Mesothelial cell of epicardium (in vitro differentiated cells): Measurements from ENCODE around the gene KANSL3. TPM values are rescaled to one million over a fixed set of nuclear protein-coding genes. Genes with fewer than 3 reads are reported as not detected.

Experiments
- DNase-seq, 2 experiments: peaks; one replicate each; pipeline ENCODE4 v3.0.0; 2021; ENCODE audit warnings: low spot score in 2 of 2; ENCODE audit not compliant: unreplicated experiment in 2 of 2
- H3K27ac Mint-ChIP-seq: 2 replicates; pipeline ENCODE4 v1.8.0; 2021; ENCODE audit warnings: mixed read lengths
- H3K27me3 Mint-ChIP-seq: 2 replicates; pipeline ENCODE4 v1.8.0; 2021; ENCODE audit warnings: low read depth, mixed read lengths
- H3K36me3 Mint-ChIP-seq: 2 replicates; pipeline ENCODE4 v1.8.0; 2021; ENCODE audit warnings: mixed read lengths
- H3K4me1 Mint-ChIP-seq: 2 replicates; pipeline ENCODE4 v1.8.0; 2021; ENCODE audit warnings: mixed read lengths
- H3K4me3 Mint-ChIP-seq: 2 replicates; pipeline ENCODE4 v1.8.0; 2021; ENCODE audit warnings: mild to moderate bottlenecking, moderate library complexity, mixed read lengths
- H3K9me3 Mint-ChIP-seq: 2 replicates; pipeline ENCODE4 v1.8.0; 2021; ENCODE audit warnings: mixed read lengths
- CTCF ChIP-seq: fragments of 200-600 bp; sonication (generic); IDR thresholded peaks from one replicate; pipeline ENCODE4 v1.5.0; 2021; ENCODE audit warnings: antibody characterized with exemption; ENCODE audit not compliant: unreplicated experiment
- total RNA-seq: library from RNA; stranded (reverse); gene quantifications from 3 replicates; pipeline ENCODE4 v1.2.1, GENCODE V29; 2021

The KANSL3 gene
- total RNA-seq, 1 donor from 2014 or later: 68.1 TPM

- DNase-seq: no peak
Observed at GRCh38 chr2:96683972-96684820, 46.1 kb upstream of the KANSL3 start.

GRCh38 chr2:96683307-96683706 is 45.2 kb upstream of the KANSL3 start:
- Mint-ChIP-seq H3K27ac (no peak overlapping the region), H3K4me3 (no peak overlapping the region), H3K36me3 (no peaks in the 10 kb centered on the region), H3K4me1 (peaks cover 34% of the 10 kb centered on the region), H3K9me3 (no peaks in the 10 kb centered on the region), H3K27me3 (peaks cover 6% of the 10 kb centered on the region)
- TF ChIP-seq CTCF: no peak
- DNase-seq: no peak

More at GRCh38 chr2:96683972-96684820, 46.1 kb upstream of the KANSL3 start:
- Mint-ChIP-seq H3K9me3 (no peaks in the 10 kb centered on the region), H3K27ac (no peak overlapping the region), H3K4me1 (peaks cover 34% of the 10 kb centered on the region), H3K4me3 (no peak overlapping the region), H3K36me3 (no peaks in the 10 kb centered on the region), H3K27me3 (peaks cover 5% of the 10 kb centered on the region)
- no peak for TF ChIP-seq CTCF

- no peak overlapping the region for H3K4me3 Mint-ChIP-seq
- peaks cover 29% of the 10 kb centered on the region for H3K4me1 Mint-ChIP-seq
- DNase-seq: no peak
- no peak for TF ChIP-seq CTCF
- no peaks in the 10 kb centered on the region for H3K9me3 Mint-ChIP-seq
- no peaks in the 10 kb centered on the region for H3K36me3 Mint-ChIP-seq
- H3K27me3 Mint-ChIP-seq: peaks cover 7% of the 10 kb centered on the region
- H3K27ac Mint-ChIP-seq: no peak overlapping the region
Observed at GRCh38 chr2:96681540-96681939, 43.4 kb upstream of the KANSL3 start.

GRCh38 chr2:96680561-96681141 is 42.5 kb upstream of the KANSL3 start:
- no peak overlapping the region for H3K4me3 Mint-ChIP-seq
- no peaks in the 10 kb centered on the region for H3K36me3 Mint-ChIP-seq
- H3K4me1 Mint-ChIP-seq: peaks cover 23% of the 10 kb centered on the region
- H3K27me3 Mint-ChIP-seq: peaks cover 7% of the 10 kb centered on the region
- DNase-seq: no peak
- no peaks in the 10 kb centered on the region for H3K9me3 Mint-ChIP-seq
- H3K27ac Mint-ChIP-seq: no peak overlapping the region
- no peak for TF ChIP-seq CTCF

GRCh38 chr2:96679848-96680247 is 41.7 kb upstream of the KANSL3 start:
- peak overlapping the region; percentile 4 for H3K27ac Mint-ChIP-seq

More at GRCh38 chr2:96679848-96680247, 41.7 kb upstream of the KANSL3 start:
- H3K4me3 Mint-ChIP-seq: no peak overlapping the region
- H3K9me3 Mint-ChIP-seq: no peaks in the 10 kb centered on the region
- DNase-seq: no peak
- peaks cover 16% of the 10 kb centered on the region for H3K4me1 Mint-ChIP-seq
- no peaks in the 10 kb centered on the region for H3K36me3 Mint-ChIP-seq
- TF ChIP-seq CTCF: no peak
- H3K27me3 Mint-ChIP-seq: peaks cover 7% of the 10 kb centered on the region
